VCaP (cell line): ENCODE data around the gene PRMT7.

Source experiments
- H3K27ac ChIP-seq: fragments of 450-650 bp; 2 replicates; pipeline ENCODE4 v1.5.1; 2017
- CTCF ChIP-seq: fragments of 450-650 bp; conservative IDR thresholded peaks from 2 replicates; pipeline ENCODE4 v1.5.1; 2017; ENCODE audit warnings: mild to moderate bottlenecking, moderate library complexity

Gene PRMT7

GRCh38 chr16:68402748-68403040, 91.9 kb downstream of the PRMT7 start:
- no peak overlapping the region for H3K27ac ChIP-seq
- no peak for TF ChIP-seq CTCF

- H3K27ac ChIP-seq = no peak overlapping the region
- TF ChIP-seq CTCF = no peak
These were observed 92.4 kb downstream of the PRMT7 start for GRCh38 chr16:68403177-68403576.

GRCh38 chr16:68403704-68404103, 92.9 kb downstream of the PRMT7 start:
- TF ChIP-seq CTCF = no peak
- no peak overlapping the region for H3K27ac ChIP-seq

- TF ChIP-seq CTCF = no peak
- H3K27ac ChIP-seq = peak overlapping the region; percentile 86
These were observed 94.0 kb downstream of the PRMT7 start for GRCh38 chr16:68404736-68405345.

GRCh38 chr16:68406458-68407152, 95.8 kb downstream of the PRMT7 start:
- peak overlapping the region; percentile 86 for H3K27ac ChIP-seq
- TF ChIP-seq CTCF = no peak
